Right forelimb (tissue), 1 donor: Measurements from ENCODE around the gene MT1H.

Experiments used
- DNase-seq: peaks from one replicate; pipeline ENCODE4 v3.0.0-alpha.2; 2018

MT1H gene

DNA sequence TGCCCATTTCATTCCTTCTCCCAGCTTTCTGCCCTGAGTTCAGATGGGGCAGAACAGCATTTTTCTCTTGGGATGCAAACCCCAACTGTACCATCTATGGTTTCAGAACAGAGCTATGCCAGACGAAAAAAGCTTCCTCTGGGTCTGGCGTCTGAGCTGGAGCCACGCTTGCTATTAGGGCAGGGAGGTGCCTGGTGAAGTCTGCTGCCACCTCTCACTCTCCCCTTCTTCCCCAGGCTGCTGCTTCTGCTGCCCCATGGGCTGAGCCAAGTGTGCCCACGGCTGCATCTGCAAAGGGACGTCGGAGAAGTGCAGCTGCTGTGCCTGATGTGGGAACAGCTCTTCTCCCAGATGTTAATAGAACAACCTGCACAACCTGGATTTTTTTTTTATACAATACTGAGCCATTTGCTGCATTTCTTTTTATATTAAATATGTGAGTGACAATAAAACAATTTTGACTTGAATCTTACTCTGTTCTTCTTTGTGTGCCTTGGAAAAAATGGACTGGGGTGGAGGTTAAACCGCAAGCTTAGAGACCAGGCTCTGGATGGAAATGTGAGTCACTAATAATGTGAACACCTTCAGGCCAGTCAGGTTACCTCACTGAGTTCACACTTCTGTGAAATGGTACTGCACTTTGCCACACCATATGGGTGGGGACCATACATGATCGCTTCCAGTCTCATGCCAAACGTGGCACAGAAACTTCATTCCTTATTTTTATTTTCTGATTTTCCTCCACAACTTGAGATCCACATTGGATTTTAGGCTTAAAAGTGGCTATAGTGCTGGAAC, 32.8 kb upstream of the MT1H start:
- no peak for DNase-seq

GRCh38 chr16:56637814-56638750, 31.5 kb upstream of the MT1H start, which contains the start of gene MT1A:
Gene MT1A, plus strand, starts transcription at chr16:56638666. Its CDS starts 73 bp downstream, at chr16:56638739.
- no peak for DNase-seq

DNA sequence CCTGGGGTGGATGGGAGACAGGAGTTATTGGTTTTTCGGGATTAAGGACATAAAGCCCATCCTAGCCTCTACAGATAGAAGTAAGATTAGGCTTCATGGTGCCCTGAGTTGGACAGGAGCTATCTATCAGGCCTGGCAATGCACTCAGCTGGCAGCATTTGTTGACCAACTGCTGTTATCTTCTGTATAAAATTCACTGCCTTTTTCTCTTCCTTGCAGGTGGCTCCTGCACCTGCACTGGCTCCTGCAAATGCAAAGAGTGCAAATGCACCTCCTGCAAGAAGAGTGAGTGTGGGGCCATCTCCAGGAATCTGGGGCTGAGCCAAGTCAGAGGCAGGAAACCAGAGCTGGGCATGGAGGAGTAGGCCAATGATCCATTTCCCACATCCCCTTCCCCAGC, 30.6 kb upstream of the MT1H start:
- DNase-seq: no peak

DNA sequence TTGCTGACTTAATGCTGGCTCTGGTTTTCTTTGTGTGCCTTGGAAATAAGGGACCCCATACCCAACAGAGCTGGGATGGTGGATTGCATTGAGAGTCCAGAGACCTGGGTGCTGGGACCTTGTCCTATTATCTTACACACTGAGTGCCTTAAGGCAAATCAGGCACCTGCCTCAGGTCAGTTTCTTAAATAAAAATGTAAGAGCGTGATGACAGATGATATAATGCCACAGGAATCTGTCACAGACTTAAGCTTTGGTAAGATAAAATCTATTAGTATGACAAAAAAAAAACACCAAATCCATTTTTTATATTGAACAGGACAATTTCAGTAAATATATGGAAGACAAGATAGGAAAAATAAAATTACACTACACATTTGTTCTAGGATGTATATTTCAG, 29.5 kb upstream of the MT1H start:
- DNase-seq: no peak

DNA sequence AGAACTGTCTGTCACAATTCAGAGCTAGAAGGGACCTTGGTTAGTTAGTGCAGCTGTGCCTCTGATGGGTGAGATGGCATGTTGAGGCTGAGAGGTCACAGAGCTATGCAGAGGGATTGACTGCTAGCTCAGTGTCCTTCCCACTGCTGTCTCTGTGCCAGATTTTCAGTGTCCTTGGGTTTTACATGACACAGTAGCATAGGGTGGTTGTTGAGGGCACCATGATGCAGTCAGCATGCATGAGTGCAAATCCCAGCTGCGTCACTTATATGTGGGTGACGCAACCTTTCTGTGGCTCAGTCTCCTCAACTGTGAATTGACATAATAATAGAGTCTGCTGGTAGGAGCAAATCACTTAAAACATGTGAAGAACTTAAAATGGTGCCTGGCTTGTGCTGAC, 28.4 kb upstream of the MT1H start:
- no peak for DNase-seq

GRCh38 chr16:56643080-56643778, 26.4 kb upstream of the MT1H start:
- DNase-seq: no peak

DNA sequence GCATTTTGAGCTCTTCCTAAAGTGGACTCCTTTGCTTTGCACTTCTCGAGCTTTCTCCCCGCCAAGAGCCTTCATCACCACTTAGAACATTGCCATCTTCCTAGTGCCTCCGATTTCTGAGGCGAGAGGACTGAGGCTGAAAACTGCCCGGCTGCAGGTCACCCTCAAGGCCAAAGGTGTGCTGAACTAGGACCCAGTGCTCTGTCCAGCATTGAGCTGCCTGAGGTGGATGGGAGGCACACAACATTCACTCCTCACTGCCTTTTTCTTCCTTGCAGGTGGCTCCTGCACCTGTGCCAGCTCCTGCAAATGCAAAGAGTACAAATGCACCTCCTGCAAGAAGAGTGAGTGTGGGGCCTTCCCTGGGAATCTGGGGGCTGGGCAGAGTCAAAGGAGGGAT, 25.8 kb upstream of the MT1H start:
- DNase-seq: no peak

DNA sequence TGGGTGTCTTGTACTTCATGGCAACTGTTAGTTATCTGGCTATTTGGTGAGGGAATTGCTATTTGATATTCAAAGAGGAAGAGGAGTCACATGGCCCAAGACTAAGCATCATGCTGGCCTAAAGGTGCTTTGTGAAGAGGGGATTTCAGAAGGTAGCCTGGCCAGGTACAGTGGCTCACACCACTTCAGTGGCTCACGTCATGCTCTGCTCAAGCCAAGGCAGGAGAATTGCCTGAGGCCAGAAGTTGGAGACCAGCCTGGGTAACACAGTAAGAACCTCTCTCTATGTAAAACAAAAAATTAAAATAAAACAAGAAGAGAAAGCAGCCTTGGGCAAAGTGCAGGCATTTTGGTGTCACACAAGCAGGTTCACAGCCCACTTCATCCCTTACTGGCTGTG, 24.3 kb upstream of the MT1H start:
- no peak for DNase-seq

- DNase-seq: no peak
Measured at GRCh38 chr16:56645838-56646237, 23.8 kb upstream of the MT1H start.

DNA sequence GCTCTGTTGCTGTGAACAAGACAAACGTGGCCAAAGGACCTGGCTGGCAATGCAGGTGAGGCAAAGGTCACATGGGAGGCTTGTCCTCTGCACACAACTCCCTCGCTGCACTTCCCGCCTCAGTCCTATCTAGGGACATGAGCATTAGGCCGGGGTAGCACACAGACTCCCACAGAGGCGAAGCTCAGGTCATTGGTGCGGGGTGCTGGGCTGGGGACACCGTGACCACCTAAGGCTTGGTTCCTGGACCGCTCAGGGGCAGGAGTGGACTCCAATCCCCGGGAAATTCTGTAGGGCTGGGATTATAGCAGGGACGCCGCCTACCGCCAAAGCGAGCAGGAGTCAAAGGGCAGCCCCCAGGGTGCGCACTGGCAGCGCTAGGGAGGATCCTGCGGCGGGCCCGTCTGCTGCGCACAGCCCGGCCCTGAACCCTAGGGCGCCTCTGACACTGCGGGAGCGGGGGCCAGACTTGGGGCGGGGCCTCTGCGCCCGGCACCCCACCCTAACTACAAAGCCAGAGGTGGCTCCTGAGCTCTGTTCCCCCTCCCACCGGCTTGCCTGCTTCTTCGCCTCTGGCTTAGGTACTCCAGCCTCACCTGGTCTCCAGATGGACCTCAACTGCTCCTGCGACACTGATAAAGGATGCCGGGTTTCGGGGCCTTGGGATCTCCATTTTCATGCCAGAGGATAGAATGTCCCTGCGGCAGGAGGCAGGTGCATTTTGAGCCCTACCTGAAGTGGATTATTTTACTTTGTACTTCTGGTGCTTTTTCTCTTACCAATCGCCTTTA, 21.8 kb upstream of the MT1H start:
- no peak for DNase-seq

GRCh38 chr16:56649271-56649670, 20.3 kb upstream of the MT1H start:
- DNase-seq: no peak

DNA sequence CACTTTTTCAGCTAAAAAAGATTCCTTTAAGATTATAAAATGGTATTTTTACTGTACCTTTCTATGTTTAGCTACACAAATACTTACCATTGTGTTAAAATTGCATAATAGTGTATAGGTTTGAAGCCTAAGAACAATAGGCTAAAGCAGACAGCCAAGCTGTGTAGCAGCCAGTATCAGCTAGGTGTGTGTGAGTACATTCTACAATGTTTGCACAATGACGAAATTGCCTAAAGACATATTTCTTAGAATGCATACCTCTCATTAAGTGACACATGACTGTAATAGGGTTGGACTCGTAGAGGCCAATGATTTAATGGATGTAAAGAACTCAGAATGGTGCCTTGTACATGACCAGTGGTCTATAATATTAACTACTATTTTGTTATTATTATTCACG, 19.8 kb upstream of the MT1H start:
- DNase-seq: no peak

DNA sequence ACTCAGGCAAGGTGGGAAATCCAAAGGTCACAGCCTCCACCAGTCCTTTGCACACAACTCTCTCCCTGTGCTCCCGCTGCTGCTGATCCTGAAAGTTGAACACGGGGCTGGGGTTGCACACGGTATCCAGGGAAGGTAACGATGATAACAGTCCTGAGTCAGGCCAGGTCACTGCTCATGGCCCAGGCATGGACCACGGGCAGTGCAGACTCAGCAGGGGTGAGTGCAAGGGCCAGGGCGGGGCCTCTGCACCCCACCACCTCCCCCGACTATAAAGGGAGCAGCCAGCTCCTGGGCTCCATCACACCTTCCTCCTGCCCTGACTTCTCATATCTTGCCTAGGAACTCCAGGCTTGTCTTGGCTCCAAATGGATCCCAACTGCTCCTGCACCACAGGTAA, 18.0 kb upstream of the MT1H start, which contains the start of gene MT1B:
MT1B (plus strand) TSS at position 301 of the 400 bp plus-strand sequence; CDS start at position 369, 68 bp downstream.
- no peak for DNase-seq

DNA sequence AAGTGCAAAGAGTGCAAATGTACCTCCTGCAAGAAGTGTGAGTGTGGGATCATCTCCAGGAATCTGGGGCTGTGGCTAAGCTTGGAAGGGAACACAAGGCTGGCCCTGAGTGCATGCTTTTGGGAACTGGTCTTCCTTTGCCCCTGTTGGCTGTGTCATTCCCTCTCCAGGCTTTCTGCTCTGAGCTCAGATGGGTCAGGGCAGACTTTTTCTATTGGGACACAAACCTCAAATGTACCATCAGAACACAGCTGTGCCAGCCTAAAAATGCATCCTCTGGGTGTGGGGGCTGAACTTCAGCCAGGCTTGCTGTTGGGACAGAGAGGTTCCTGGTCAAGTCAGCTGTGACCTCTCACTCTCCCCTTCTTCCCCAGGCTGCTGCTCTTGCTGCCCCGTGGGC, 17.0 kb upstream of the MT1H start:
- no peak for DNase-seq

DNA sequence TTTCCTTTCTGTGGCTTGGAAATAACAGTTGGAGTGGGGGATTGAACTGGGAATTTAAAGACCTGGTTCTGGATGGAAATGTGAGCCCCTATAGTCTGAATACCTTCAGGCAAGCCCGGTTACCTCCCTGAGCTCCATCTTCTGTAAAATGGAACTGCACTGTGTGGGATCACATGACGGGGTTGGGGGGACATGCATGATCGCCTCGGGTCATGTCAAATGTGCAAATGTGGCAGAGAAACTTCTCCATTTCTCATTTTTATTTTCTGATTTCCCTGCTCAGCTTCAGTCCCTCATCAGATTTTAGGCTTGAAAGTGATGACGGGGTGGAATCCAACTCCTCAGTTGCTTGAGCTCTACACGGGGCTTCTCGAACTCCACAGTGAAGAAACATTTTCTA, 16.4 kb upstream of the MT1H start:
- DNase-seq: no peak

- no peak for DNase-seq
Measured at GRCh38 chr16:56657555-56658326, 11.9 kb upstream of the MT1H start, which contains the start of gene MT1F. Gene MT1F, plus strand, starts transcription at chr16:56657959. Its CDS starts 100 bp downstream, at chr16:56658059.

DNA sequence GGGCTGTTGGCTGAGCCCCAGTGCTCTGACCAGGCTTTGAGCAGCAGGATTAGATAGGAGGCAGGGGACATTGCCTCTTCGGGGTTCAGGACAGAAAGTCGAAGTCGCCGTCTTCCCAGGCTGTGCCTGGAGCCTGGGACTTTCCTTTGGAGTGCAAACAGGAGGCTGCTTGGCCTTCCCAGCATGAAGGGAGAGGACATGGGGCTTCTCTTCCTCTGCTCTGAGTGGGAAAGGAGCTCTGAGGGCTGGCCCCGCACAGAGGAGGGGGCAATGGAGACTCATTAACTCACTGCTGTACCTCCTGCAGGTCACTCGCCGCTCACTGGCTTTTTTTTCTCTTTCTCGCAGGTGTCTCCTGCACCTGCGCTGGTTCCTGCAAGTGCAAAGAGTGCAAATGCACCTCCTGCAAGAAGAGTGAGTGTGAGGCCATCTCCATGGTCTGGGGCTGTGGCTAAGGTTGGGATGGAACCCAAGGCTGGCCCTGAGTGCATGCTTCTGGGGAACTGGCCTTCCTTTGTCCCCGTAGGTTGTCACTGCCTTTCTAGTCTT, 11.2 kb upstream of the MT1H start:
- no peak for DNase-seq

- DNase-seq: no peak
Measured at GRCh38 chr16:56662357-56663354, 7.0 kb upstream of the MT1H start.

DNA sequence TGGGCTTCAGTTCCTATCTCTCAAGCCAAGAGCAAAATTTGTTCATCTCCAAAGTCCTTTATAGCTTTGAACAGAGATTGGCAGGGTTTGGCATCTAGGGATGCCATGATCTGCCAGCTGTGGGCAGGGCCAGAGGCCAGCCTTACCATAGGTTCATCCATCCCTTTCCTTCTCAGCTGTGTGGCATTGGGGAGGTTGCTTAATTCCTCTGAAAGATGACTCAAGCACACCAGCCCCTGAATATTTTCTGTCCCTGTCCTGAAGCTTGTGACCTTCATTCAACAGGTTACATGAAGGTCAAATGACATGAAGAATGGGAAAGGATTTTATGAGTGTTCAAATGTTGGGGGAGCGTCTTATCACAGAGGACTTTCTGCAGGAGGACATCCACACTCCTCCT, 5.1 kb upstream of the MT1H start:
- DNase-seq: no peak
